Measurements from ENCODE around the gene NUMBL.

- TF ChIP-seq POLR2A (IDR thresholded peaks at IDR 0.05): no peak
- no peak for TF ChIP-seq CTCF (IDR thresholded peaks at IDR 0.05)
Measured at GRCh38 chr19:40705950-40706619, 15.6 kb upstream of the NUMBL start.
